ENCODE measurements around the gene BMPER.

DNA sequence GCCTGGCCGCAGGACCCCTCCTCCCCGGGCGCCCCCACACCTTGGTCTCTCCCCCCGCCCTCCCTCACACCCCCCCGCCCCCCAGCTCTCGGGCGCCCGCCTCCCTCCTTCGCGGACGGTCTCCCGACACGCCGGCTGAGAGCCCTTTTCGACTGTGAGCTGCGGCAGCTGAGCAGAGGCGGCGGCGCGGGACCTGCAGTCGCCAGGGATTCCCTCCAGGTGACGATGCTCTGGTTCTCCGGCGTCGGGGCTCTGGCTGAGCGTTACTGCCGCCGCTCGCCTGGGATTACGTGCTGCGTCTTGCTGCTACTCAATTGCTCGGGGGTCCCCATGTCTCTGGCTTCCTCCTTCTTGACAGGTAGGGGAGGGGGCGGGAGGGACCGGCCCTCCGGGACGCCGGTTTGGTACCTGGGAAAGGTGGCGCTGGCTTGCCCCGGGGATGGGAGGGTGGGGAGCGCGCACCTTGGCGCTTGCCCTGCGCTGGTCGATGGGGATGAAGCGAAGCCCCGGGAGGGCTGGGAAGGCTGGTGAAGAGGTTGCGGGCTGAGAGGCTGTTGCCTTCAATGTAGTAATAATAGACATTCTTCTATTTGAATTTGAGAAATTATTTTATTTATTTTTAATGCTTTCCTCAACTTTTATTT is at the start of gene BMPER:
- TF ChIP-seq, protein P1, sequence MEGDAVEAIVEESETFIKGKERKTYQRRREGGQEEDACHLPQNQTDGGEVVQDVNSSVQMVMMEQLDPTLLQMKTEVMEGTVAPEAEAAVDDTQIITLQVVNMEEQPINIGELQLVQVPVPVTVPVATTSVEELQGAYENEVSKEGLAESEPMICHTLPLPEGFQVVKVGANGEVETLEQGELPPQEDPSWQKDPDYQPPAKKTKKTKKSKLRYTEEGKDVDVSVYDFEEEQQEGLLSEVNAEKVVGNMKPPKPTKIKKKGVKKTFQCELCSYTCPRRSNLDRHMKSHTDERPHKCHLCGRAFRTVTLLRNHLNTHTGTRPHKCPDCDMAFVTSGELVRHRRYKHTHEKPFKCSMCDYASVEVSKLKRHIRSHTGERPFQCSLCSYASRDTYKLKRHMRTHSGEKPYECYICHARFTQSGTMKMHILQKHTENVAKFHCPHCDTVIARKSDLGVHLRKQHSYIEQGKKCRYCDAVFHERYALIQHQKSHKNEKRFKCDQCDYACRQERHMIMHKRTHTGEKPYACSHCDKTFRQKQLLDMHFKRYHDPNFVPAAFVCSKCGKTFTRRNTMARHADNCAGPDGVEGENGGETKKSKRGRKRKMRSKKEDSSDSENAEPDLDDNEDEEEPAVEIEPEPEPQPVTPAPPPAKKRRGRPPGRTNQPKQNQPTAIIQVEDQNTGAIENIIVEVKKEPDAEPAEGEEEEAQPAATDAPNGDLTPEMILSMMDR (conservative IDR thresholded peaks at IDR 0.05), result no peak
- TF ChIP-seq ZFX (IDR thresholded peaks at IDR 0.05), result no peak
